ENCODE measurements around the gene RETSAT.
"Not testable (repeated sequence)": the region's sequence is repeated elsewhere in the genome, so short reads cannot be mapped to it uniquely, and the experiment has no call there.

The RETSAT gene

GRCh38 chr2:85393836-85394235, 39.5 kb upstream of the RETSAT start:
- peak; percentile 54 for DNase-seq (ENCODE audit: low spot score)
- H3K4me3 ChIP-seq: no peak overlapping the region
- H3K27ac ChIP-seq: peak overlapping the region; percentile 45 to 86
- no peak for TF ChIP-seq CTCF (IDR thresholded peaks at IDR 0.05)

- peak; percentile 67 for DNase-seq (ENCODE audit: low spot score)
- TF ChIP-seq CTCF (IDR thresholded peaks at IDR 0.05): peak; percentile 24
Measured at GRCh38 chr2:85390941-85391669, 36.8 kb upstream of the RETSAT start.

GRCh38 chr2:85388878-85389538, 34.7 kb upstream of the RETSAT start:
- DNase-seq (ENCODE audit: low spot score): peak; percentile 56
- H3K4me3 ChIP-seq: no peak overlapping the region
- no peak overlapping the region for H3K27ac ChIP-seq
- TF ChIP-seq CTCF (IDR thresholded peaks at IDR 0.05): no peak

More at GRCh38 chr2:85390941-85391669, 36.8 kb upstream of the RETSAT start:
- Histone ChIP-seq H3K4me3 (no peak overlapping the region), H3K27ac (no peak overlapping the region)

GRCh38 chr2:85387754-85388153, 33.4 kb upstream of the RETSAT start:
- no peak for TF ChIP-seq CTCF (IDR thresholded peaks at IDR 0.05)
- no peak for DNase-seq (ENCODE audit: low spot score)
- H3K4me3 ChIP-seq: no peak overlapping the region
- no peak overlapping the region for H3K27ac ChIP-seq

- no peak for DNase-seq (ENCODE audit: low spot score)
- H3K4me3 ChIP-seq: no peak overlapping the region
- no peak for TF ChIP-seq CTCF (IDR thresholded peaks at IDR 0.05)
- H3K27ac ChIP-seq: no peak overlapping the region
Measured at GRCh38 chr2:85385746-85386145, 31.4 kb upstream of the RETSAT start.

GRCh38 chr2:85383850-85384249, 29.5 kb upstream of the RETSAT start:
- Histone ChIP-seq H3K27ac (no peak overlapping the region), H3K4me3 (no peak overlapping the region)
- no peak for DNase-seq (ENCODE audit: low spot score)
- no peak for TF ChIP-seq CTCF (IDR thresholded peaks at IDR 0.05)

GRCh38 chr2:85383151-85383550, 28.8 kb upstream of the RETSAT start:
- H3K4me3 ChIP-seq; DNase-seq (ENCODE audit: low spot score); H3K27ac ChIP-seq: not testable (repeated sequence)
